ENCODE data around the gene DLGAP1.

DLGAP1 gene

GRCh38 chr18:4241090-4241617 is 214.0 kb downstream of the DLGAP1 start:
- DNase-seq (ENCODE audit: low read depth) = no peak

DNA sequence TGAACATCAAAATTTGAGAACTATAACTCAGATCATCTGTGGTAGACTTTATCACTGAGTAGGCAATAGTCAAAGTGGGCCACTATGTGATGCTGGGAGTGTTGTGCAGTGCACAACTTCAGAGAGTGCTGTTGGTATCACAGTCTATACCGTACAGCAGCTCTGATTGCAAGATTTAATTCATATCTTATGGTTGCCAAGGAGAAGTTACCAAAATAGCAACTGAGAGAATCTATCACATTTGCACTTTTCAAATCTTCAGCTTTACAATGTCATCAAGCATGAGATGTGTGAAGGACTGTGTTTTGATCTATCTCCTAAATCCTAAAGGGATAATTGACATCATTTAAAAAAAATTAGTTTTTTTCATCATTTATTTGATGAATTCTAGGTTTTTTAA is 216.1 kb downstream of the DLGAP1 start:
- DNase-seq (ENCODE audit: low read depth) = no peak

- DNase-seq (ENCODE audit: low read depth) = no peak
Observed at GRCh38 chr18:4237664-4238041, 217.5 kb downstream of the DLGAP1 start.

DNA sequence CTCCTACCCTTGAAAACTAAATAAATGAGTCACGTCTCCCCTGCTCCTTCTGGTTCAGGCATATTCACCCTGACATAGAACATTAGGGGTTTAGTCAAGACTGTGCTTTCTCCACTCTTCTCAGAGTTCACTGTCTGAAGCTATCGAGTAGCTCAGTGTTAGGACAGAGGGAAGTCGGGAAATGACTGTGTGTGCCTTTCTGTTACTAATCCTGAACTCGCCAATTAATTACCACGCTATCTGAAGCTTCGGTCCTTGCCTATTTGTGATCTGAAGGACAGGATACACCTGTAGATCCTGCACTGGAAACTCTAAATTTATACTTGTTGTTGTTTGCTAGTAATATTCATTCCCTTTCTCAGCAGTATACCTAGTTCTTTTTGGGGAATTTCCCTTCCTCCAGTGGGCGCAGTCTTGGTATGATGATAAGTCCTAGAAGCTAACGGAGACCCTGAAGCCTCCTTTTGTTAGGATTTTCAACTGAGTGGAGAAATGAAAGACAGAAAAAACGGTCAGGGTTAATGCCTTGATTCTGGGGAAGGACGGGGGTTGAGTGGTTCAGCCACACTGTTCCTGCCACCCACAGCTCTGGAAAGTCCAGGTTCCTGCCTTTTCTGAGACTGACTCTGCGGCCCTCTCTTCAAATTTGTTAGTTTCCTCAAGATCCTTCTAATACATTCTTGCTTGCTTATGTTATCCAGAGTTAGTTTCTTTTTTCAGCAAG is 218.0 kb downstream of the DLGAP1 start:
- no peak for DNase-seq (ENCODE audit: low read depth)

GRCh38 chr18:4233468-4233867 is 221.6 kb downstream of the DLGAP1 start:
- no peak for DNase-seq (ENCODE audit: low read depth)

GRCh38 chr18:4232656-4233055 is 222.5 kb downstream of the DLGAP1 start:
- no peak for DNase-seq (ENCODE audit: low read depth)

DNA sequence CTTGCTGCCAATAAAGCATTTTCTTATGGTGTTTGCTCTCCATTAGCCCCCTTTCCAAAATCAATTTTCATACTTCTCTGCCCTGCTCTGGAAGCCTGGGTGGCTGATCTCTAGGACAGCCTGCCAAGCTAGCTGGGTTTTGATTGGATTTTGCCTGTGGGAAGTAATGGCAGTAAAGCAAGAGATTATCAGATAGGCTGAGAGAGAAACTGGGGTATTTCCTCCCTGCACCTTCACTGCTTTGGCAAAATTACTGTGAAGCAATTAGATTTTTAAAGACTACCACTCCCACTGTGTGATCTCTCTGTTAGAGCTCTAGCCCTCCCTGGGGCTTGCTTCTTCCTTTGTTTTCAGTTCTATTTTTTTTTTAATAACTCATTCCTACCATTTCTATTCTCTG is 223.8 kb downstream of the DLGAP1 start:
- DNase-seq (ENCODE audit: low read depth) = no peak

- no peak for DNase-seq (ENCODE audit: low read depth)
Observed at GRCh38 chr18:4230450-4231168, 224.5 kb downstream of the DLGAP1 start.

DNA sequence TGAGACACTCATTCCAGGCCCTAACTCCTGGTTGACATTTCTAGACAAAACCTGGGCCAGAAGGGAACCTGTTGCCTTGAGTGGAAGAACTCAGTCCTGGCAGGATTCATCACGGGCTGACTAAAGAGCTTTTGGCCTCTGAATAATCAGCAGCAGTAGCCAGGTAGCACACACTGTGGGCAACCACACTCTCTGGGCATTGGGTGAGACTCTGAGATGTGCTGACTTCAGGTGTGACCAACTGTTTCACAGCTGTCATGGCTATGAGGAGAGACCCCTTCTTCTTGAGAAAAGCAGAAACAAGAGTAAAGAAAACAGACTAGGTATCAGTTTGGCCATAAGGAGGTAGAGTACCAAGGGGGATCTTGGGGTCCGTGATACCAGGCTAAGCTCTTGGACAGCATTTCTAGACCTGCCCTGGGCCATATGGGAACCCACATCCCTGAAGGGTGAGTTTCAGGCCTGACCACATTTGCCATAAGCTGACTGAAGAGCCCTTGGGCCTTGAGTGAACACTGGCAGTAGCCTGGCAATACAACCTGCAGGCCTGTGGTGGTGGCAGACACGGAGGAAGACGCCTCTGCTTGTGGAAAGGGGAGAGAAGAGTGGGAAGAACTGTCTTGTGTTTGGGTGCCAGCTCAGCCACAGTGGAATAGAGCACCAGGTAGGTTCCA is 230.9 kb downstream of the DLGAP1 start:
- no peak for DNase-seq (ENCODE audit: low read depth)

DNA sequence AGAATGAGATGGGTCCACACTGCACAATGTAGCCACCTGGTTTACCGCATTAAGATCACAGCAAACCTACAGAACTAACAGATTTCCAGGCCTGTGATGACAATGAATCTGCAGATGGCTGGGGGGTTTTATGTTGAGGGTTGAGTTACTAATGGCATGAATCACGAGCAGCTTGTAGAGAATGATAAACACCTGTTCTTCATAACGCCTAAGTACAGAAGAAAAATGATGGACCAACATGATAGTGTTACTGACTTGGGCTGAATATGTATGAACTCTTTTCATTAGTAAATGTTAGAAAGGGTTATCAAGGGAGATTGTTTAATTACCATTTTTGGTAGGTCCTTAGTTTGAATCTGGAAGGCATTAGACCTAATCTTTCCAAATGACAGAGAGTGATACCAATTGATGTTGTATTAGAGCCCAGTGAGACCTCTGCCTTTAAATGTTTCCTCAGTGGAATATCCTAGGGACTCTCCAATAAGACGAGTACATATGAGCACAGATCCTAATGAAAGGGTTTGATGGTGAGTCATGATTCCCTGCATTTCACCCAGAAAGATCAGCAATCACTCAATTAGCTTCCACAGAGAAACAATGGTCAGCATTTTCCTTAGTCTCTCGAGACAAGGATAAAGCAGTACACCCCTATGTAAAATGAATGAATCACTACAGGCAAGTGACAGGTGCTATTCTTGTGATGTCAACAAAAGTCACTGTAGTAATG is 243.8 kb downstream of the DLGAP1 start:
- DNase-seq (ENCODE audit: low read depth) = no peak

DNA sequence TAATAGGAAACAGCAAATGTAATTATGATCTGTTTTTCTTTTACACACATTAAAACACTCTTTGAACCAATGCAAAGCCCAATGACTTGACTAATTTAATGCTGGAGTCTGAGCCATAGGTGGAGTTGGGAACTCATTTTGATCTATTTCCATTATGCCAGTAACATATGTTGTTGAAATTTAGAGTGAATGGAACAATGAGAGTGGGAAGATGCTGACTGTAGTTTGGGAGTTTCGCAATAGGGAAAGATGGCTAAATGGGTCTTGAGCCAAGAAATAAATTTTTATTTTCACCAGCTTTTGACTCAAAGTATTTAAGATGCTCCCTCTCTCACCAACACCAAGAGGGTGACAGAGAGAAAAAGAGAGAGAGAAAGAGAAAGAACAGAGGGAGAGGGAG is 246.7 kb downstream of the DLGAP1 start:
- DNase-seq (ENCODE audit: low read depth) = no peak

DNA sequence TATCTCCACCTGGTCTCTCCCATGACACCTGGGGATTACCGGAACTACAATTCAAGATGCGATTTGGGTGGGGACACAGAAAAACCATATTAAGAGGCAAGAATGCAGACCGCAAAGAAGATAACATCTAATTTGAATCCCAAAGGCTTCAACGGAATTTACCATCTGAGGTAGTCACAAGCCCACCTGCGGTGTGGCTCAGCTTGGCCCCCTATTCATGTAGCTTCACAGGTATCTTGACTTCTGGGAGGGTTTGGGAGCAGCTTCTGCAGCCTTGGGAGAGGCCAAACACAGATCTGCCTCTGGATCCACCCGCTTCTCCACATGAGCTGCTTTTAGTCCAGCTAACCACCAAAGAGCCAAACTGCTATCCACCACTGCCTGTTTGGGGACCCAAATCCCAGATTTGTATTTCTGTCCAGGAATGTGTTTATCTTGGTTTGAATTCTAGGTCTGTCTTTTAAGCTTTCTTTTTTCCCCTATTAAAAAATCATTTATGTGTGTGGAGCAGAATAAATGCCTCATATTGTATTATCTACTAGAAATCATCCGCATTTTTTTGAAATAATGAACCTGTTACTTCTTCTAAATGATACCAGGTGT is 247.6 kb downstream of the DLGAP1 start:
- DNase-seq (ENCODE audit: low read depth) = no peak

DNA sequence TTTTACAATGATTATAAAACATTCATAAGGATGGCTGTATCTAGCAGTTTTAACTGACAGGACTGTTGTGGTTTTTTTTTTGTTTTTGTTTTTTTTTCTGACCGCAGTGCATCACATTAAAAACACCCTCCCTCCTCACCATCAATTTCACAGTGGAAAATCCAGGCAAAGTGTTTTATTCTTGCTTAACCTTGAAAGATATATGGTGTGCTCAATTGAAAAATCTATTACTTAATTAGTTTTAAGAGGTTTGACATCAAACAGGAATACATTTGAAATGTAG is 250.7 kb downstream of the DLGAP1 start:
- DNase-seq (ENCODE audit: low read depth) = no peak

GRCh38 chr18:4203568-4204437 is 251.3 kb downstream of the DLGAP1 start:
- DNase-seq (ENCODE audit: low read depth) = no peak

DNA sequence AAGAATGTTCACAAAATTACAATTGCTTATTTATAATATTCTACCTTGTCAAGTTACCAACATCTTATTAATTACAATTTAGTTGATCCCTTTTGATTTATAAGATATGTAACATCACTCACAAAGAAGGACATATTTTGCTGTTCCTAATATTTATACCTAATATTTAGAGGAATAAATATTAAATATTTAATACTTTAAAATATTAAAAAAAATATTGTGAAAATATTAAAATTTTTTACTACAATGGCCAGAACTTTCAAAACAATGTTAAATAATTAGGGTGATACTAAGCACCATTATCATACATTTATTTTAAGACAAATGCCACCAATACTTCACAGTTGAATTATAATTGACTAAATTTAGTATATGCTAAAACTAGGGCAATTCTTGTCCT is 254.7 kb downstream of the DLGAP1 start:
- DNase-seq (ENCODE audit: low read depth) = no peak

- no peak for DNase-seq (ENCODE audit: low read depth)
Observed at GRCh38 chr18:4198956-4199355, 256.2 kb downstream of the DLGAP1 start.

DNA sequence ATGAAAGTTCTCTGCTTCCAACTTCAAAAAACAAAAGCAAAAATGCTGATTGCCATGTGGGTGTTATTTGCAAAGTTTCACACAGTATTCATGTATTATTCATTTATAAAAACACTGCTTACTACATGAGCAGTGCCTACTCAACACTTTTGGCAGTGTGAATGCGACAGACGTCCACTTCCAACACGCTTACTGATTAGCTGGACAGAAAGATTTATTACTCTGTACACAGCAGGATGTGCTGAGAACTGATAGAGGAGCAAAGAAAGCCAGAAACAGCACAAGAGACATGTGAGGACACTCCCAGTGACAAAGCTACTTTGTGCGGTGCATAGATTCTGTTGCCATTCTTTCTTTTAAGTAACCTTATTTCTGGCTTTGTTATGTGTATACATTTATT is 258.8 kb downstream of the DLGAP1 start:
- DNase-seq (ENCODE audit: low read depth) = no peak

DNA sequence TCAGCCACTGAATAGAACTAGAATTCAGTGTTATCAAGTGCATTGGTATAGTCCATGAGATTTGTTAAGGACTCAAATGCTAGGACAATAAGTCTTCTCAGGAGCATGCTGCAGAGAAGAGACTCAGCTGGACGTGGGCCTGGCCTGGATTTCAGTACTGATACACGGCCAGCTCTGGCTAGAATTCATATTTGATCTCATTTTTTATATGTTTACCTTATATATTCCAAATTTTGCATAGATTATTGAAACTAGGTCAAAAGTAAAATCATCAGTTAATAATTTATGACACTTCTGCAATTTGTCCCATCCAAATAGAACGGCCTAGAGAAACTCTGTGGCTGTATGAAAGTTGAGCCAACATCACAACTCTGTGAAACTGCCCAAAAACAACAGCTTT is 262.0 kb downstream of the DLGAP1 start:
- no peak for DNase-seq (ENCODE audit: low read depth)

GRCh38 chr18:4181882-4182568 is 273.1 kb downstream of the DLGAP1 start:
- no peak for DNase-seq (ENCODE audit: low read depth)

- DNase-seq (ENCODE audit: low read depth) = no peak
Observed at GRCh38 chr18:4181086-4181485, 274.0 kb downstream of the DLGAP1 start.

All from T follicular helper cell (primary cell).